Measurements from ENCODE around the gene RABAC1.

DNA sequence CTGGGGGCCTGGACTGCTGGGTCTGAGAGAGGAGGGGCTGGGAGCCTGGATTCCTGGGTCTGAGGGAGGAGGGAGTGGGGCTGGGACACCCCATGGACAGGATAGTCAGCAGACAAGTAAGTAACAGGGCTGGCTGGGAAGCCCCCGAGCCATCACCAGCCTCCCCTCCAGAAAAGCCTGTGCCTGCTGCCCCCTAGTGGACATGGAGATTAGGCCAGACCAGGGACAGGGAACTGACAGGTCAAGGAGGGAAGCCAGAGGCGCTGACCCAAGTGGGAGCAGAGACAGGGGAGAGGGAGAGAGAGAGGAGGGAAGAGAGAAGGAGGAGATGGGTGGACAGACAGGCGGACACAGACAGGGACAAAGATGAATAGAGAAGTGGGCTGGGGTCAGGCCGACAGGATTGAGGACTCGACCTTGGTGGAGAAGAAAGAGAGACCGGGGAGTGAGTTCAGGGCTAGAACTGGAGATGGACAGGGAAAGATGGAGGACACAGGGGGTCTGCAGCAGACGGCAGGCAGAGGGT, 24.2 kb downstream of the RABAC1 start:
- TF ChIP-seq RARB (CRISPR knock-in tag; IDR thresholded peaks at IDR 0.05) (no peak), ZNF565 (CRISPR knock-in tag; conservative IDR thresholded peaks at IDR 0.05; ENCODE audit: low read depth) (no peak), TOX (CRISPR knock-in tag; IDR thresholded peaks at IDR 0.05; ENCODE audit: borderline replicate concordance) (no peak), GLIS3 (CRISPR knock-in tag; IDR thresholded peaks at IDR 0.05) (no peak), ARNTL (CRISPR knock-in tag; IDR thresholded peaks at IDR 0.05; ENCODE audit: borderline replicate concordance, low read depth) (no peak), ZC3H10 (CRISPR knock-in tag; IDR thresholded peaks at IDR 0.05) (no peak), ZNF70 (CRISPR knock-in tag; IDR thresholded peaks at IDR 0.05) (no peak)
- TF ChIP-seq, protein P1, sequence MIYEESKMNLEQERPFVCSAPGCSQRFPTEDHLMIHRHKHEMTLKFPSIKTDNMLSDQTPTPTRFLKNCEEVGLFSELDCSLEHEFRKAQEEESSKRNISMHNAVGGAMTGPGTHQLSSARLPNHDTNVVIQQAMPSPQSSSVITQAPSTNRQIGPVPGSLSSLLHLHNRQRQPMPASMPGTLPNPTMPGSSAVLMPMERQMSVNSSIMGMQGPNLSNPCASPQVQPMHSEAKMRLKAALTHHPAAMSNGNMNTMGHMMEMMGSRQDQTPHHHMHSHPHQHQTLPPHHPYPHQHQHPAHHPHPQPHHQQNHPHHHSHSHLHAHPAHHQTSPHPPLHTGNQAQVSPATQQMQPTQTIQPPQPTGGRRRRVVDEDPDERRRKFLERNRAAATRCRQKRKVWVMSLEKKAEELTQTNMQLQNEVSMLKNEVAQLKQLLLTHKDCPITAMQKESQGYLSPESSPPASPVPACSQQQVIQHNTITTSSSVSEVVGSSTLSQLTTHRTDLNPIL (CRISPR knock-in tag; IDR thresholded peaks at IDR 0.05; ENCODE audit: low read depth) = no peak
- TF ChIP-seq, protein P2, sequence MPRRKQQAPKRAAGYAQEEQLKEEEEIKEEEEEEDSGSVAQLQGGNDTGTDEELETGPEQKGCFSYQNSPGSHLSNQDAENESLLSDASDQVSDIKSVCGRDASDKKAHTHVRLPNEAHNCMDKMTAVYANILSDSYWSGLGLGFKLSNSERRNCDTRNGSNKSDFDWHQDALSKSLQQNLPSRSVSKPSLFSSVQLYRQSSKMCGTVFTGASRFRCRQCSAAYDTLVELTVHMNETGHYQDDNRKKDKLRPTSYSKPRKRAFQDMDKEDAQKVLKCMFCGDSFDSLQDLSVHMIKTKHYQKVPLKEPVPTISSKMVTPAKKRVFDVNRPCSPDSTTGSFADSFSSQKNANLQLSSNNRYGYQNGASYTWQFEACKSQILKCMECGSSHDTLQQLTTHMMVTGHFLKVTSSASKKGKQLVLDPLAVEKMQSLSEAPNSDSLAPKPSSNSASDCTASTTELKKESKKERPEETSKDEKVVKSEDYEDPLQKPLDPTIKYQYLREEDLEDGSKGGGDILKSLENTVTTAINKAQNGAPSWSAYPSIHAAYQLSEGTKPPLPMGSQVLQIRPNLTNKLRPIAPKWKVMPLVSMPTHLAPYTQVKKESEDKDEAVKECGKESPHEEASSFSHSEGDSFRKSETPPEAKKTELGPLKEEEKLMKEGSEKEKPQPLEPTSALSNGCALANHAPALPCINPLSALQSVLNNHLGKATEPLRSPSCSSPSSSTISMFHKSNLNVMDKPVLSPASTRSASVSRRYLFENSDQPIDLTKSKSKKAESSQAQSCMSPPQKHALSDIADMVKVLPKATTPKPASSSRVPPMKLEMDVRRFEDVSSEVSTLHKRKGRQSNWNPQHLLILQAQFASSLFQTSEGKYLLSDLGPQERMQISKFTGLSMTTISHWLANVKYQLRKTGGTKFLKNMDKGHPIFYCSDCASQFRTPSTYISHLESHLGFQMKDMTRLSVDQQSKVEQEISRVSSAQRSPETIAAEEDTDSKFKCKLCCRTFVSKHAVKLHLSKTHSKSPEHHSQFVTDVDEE (CRISPR knock-in tag; IDR thresholded peaks at IDR 0.05) = no peak

Data from SK-N-SH treated with all-trans-retinoic acid at 6 μM for 48 hours (cell line).